ENCODE results near the gene GRB2.

DNA sequence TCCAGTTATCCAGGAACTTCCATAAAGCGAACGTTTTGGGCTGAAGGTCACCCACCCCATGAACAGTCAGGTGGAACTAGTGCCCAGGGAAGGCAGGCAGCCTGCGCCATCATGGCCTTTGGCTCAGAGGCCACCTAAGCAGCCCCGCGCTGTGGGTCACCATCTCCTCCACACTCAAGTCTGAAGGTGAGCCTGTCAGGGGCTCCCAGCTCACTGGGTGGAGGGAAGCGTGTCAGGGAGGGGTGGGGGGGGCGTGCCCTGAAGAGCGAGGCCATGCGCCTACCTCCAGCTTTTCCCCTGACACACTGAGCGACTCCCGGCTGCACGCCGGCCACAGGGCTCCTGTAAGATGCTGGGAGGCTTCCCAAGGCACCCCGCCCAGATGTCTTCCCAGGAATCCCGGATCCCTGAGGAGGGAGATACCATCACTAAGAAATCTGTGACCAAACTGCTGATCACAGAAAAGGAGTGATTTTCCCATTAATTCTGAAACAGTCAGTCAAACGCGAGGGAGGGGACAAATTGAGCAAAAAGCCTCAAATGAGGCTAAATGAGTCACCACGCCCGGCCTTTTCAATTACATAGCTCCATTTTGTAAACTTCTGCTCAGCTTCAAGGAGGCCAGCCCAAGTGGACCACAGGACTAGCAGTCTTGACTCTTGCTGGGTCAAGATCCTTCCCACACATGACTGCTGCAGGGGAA lies 89.8 kb downstream of the GRB2 start:
- TF ChIP-seq EZH2 (IDR thresholded peaks at IDR 0.05; ENCODE audit: insufficient read depth, poor library complexity, severe bottlenecking), result no peak
- no peak for TF ChIP-seq EZH2phosphoT487 (IDR thresholded peaks at IDR 0.05; ENCODE audit: insufficient read depth, low read depth)

All from GM23248 (cell line).